Measurements from ENCODE around the gene CACNG7. TPM values are rescaled to one million over a fixed set of nuclear protein-coding genes. Genes with fewer than 3 reads are reported as not detected.

The CACNG7 gene
- total RNA-seq, 1 experiment from 2014 or later: not detected

- no peak for DNase-seq
- ChIA-PET POLR2A (interaction anchor here (0.6 to 1.7 kb wide), 2 partner anchors 14 to 107 kb away, joined by 5 to 26 read pairs; partner anchors contain the start of gene MYADM), CTCF (interaction anchor here (0.9 to 1.6 kb wide), 6 partner anchors 10 to 149 kb away, joined by 3 to 29 read pairs (median 6); partner anchors contain the start of gene MYADM)
- H3K4me1 ChIP-seq: peaks cover 10% of the 10 kb centered on the region; the same call in 1 of the 2 replicates
- peak in 1 of 2 experiments; percentile 3 for TF ChIP-seq CTCF (IDR thresholded peaks at IDR 0.05; ENCODE audit: insufficient read depth in 1 of 2, low read depth in 1 of 2, low read length in 1 of 2, severe bottlenecking in 1 of 2, unreplicated experiment in 1 of 2)
- Mint-ChIP-seq H3K27ac (ENCODE audit: unreplicated experiment) (no peak overlapping the region), H3K4me1 (ENCODE audit: low read depth, unreplicated experiment) (peaks cover 8% of the 10 kb centered on the region), H3K27me3 (ENCODE audit: insufficient read depth, unreplicated experiment) (peaks cover 4% of the 10 kb centered on the region), H3K36me3 (ENCODE audit: insufficient read depth, unreplicated experiment) (peaks cover under 1% of the 10 kb centered on the region), H3K9me3 (ENCODE audit: unreplicated experiment) (no peaks in the 10 kb centered on the region), H3K4me3 (ENCODE audit: unreplicated experiment) (no peak overlapping the region)
- H3K4me3 ChIP-seq (ENCODE audit: low read depth, low read length): peak overlapping the region; percentile 44
- no peaks in the 10 kb centered on the region for H3K27me3 ChIP-seq (replicated peaks; ENCODE audit: control insufficient read depth, insufficient read depth, low read length)
- intact Hi-C loops (cut with micrococcal nuclease; ENCODE audit: unreplicated experiment): loop anchor here (1.0 to 5.0 kb wide), 5 partner anchors 18 to 142 kb away; no protein-coding TSS in a partner anchor
- no TSS peak for BruUV-seq (replicated peaks)
- no peaks in the 10 kb centered on the region for H3K9me3 ChIP-seq
- H3K36me3 ChIP-seq (ENCODE audit: control insufficient read depth, insufficient read depth, low read length): no peaks in the 10 kb centered on the region
Observed at GRCh38 chr19:53882391-53883050, 26.6 kb upstream of the CACNG7 start.

- H3K9me3 ChIP-seq: no peaks in the 10 kb centered on the region
- no peak for DNase-seq
- no peaks in the 10 kb centered on the region for H3K27me3 ChIP-seq (replicated peaks; ENCODE audit: control insufficient read depth, insufficient read depth, low read length)
- no peak overlapping the region for H3K4me3 Mint-ChIP-seq (ENCODE audit: unreplicated experiment)
- no peak overlapping the region for H3K4me3 ChIP-seq (ENCODE audit: low read depth, low read length)
- peaks cover 8% of the 10 kb centered on the region for H3K4me1 Mint-ChIP-seq (ENCODE audit: low read depth, unreplicated experiment)
- no peak for TF ChIP-seq CTCF (IDR thresholded peaks at IDR 0.05; ENCODE audit: insufficient read depth in 1 of 2, low read depth in 1 of 2, low read length in 1 of 2, severe bottlenecking in 1 of 2, unreplicated experiment in 1 of 2)
- no peak overlapping the region for H3K27ac Mint-ChIP-seq (ENCODE audit: unreplicated experiment)
- H3K9me3 Mint-ChIP-seq (ENCODE audit: unreplicated experiment): no peaks in the 10 kb centered on the region
- H3K36me3 Mint-ChIP-seq (ENCODE audit: insufficient read depth, unreplicated experiment): no peaks in the 10 kb centered on the region
- ChIA-PET CTCF (interaction anchor here (0.8 kb wide), 1 partner anchor 16 kb away, joined by 6 read pairs; the partner anchor contains the start of gene MYADM), POLR2A (no interaction called here)
- H3K36me3 ChIP-seq (ENCODE audit: control insufficient read depth, insufficient read depth, low read length): no peaks in the 10 kb centered on the region
- intact Hi-C loops (cut with micrococcal nuclease; ENCODE audit: unreplicated experiment): loop anchor here (2.0 to 5.0 kb wide), 3 partner anchors 18 to 142 kb away; no protein-coding TSS in a partner anchor
- peaks cover 4% of the 10 kb centered on the region for H3K27me3 Mint-ChIP-seq (ENCODE audit: insufficient read depth, unreplicated experiment)
- no TSS peak for BruUV-seq (replicated peaks)
- H3K4me1 ChIP-seq: peaks cover 10% of the 10 kb centered on the region; the same call in 1 of the 2 replicates
Observed at GRCh38 chr19:53883231-53883661, 25.8 kb upstream of the CACNG7 start.

DNA sequence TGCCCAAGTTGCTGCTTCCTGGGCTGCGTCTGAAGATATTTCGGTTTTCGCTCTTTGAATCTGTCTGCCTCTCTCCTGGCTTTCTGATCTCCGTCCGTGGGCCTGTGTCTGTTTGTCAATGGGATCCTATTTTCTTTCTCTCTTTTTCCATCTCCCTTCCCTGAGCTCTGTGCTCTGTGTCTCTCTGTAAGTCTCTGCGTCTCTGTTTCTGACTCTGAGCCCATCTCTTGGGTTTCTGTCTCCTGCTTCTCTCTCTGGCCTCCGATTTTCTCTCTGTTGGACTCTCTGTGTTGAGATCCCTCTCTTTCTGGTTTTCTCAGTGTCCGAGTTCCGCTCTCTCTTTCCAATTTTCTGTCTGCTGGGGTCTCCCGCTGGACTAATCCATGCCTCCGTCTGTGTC is 25.3 kb upstream of the CACNG7 start:
- no peaks in the 10 kb centered on the region for H3K36me3 Mint-ChIP-seq (ENCODE audit: insufficient read depth, unreplicated experiment)
- CTCF ChIA-PET: interaction anchor here (0.8 kb wide), 1 partner anchor 16 kb away, joined by 6 read pairs; the partner anchor contains the start of gene MYADM
- H3K4me3 Mint-ChIP-seq (ENCODE audit: unreplicated experiment): peak overlapping the region; percentile 31
- H3K4me1 ChIP-seq: peaks cover 10% of the 10 kb centered on the region; the same call in 1 of the 2 replicates
- H3K27me3 Mint-ChIP-seq (ENCODE audit: insufficient read depth, unreplicated experiment): peaks cover 4% of the 10 kb centered on the region
- H3K27ac Mint-ChIP-seq (ENCODE audit: unreplicated experiment): no peak overlapping the region
- H3K9me3 ChIP-seq: no peaks in the 10 kb centered on the region
- H3K4me3 ChIP-seq (ENCODE audit: low read depth, low read length): no peak overlapping the region
- H3K9me3 Mint-ChIP-seq (ENCODE audit: unreplicated experiment): no peaks in the 10 kb centered on the region
- no peak for TF ChIP-seq CTCF (IDR thresholded peaks at IDR 0.05; ENCODE audit: insufficient read depth in 1 of 2, low read depth in 1 of 2, low read length in 1 of 2, severe bottlenecking in 1 of 2, unreplicated experiment in 1 of 2)
- intact Hi-C loops (cut with micrococcal nuclease; ENCODE audit: unreplicated experiment): loop anchor here (2.0 to 5.0 kb wide), 3 partner anchors 19 to 141 kb away; no protein-coding TSS in a partner anchor
- POLR2A ChIA-PET: no interaction called here
- peaks cover 8% of the 10 kb centered on the region for H3K4me1 Mint-ChIP-seq (ENCODE audit: low read depth, unreplicated experiment)
- H3K36me3 ChIP-seq (ENCODE audit: control insufficient read depth, insufficient read depth, low read length): no peaks in the 10 kb centered on the region
- no TSS peak for BruUV-seq (replicated peaks)
- no peak for DNase-seq
- no peaks in the 10 kb centered on the region for H3K27me3 ChIP-seq (replicated peaks; ENCODE audit: control insufficient read depth, insufficient read depth, low read length)

Measured in Caco-2 (cell line).